ENCODE results near the gene OR5K4.

DNA sequence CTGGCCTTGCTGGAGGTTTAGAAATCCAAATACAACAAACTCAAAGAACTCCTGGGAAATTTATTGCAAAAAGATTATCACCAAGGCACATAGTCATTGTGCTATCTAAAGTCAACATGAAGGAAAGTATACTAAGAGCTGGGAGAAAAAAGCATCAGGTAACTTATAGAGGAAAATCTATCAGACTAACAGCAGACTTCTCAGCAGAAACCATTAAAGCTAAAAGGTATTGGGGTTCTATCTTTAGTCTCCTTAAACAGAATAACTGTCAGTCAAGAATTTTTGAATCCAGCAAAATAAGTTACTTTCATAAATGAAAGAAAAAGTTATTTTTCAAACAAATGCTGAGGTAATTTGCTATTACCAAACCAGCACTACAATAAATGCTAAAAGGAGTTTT is 44.9 kb downstream of the OR5K4 start:
- TF ChIP-seq, protein P1, sequence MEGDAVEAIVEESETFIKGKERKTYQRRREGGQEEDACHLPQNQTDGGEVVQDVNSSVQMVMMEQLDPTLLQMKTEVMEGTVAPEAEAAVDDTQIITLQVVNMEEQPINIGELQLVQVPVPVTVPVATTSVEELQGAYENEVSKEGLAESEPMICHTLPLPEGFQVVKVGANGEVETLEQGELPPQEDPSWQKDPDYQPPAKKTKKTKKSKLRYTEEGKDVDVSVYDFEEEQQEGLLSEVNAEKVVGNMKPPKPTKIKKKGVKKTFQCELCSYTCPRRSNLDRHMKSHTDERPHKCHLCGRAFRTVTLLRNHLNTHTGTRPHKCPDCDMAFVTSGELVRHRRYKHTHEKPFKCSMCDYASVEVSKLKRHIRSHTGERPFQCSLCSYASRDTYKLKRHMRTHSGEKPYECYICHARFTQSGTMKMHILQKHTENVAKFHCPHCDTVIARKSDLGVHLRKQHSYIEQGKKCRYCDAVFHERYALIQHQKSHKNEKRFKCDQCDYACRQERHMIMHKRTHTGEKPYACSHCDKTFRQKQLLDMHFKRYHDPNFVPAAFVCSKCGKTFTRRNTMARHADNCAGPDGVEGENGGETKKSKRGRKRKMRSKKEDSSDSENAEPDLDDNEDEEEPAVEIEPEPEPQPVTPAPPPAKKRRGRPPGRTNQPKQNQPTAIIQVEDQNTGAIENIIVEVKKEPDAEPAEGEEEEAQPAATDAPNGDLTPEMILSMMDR (IDR thresholded peaks at IDR 0.05), result no peak
- TF ChIP-seq POLR2AphosphoS5 (IDR thresholded peaks at IDR 0.05) (no peak), EP300 (IDR thresholded peaks at IDR 0.05) (no peak)
